PC-3 (cell line): ENCODE results near the gene TRH. TPM values are rescaled to one million over a fixed set of nuclear protein-coding genes. Genes with fewer than 3 reads are reported as not detected.
A peak's percentile ranks its signal among the peaks of the same experiment; 100 is the strongest.

ENCODE experiments used
- ATAC-seq: fragments of 200-7000 bp; cut with Tn5 transposase; 2 replicates; pipeline ENCODE4 v1.9.1; 2020; ENCODE audit warnings: mild to moderate bottlenecking, moderate library complexity
- BruUV-seq: library from RNA; stranded (reverse); fragments of 400-500 nt; replicated peaks from 2 replicates; lab custom pipeline; 2021; lab: Mats Ljungman, UMichigan
- CTCF ChIA-PET: fragments of 300-600 bp; sonication (Branson Sonifier 250); formaldehyde crosslinking; loops from one replicate; lab custom pipeline; 2022; ENCODE audit warnings: antibody characterized with exemption; lab: Charles Lee
- POLR2A ChIA-PET: fragments of 300-600 bp; sonication (Branson Sonifier 250); formaldehyde crosslinking; loops from one replicate; lab custom pipeline; 2022; ENCODE audit warnings: antibody characterized with exemption; ENCODE audit not compliant: unreplicated experiment; lab: Charles Lee
- DNase-seq: peaks from one replicate; pipeline ENCODE4 v3.0.0-alpha.2; 2015
- H2AFZ ChIP-seq: fragments of 300-600 bp; sonication (generic); 2 replicates; pipeline ENCODE4 v1.6.0; 2016; ENCODE audit warnings: antibody characterized with exemption, low read length
- H3F3A ChIP-seq: fragments of 300-600 bp; sonication (generic); one replicate; pipeline ENCODE4 v1.6.0; 2017; ENCODE audit warnings: antibody characterized with exemption, low read length, control low read depth, mild to moderate bottlenecking; ENCODE audit not compliant: unreplicated experiment
- H3K27ac ChIP-seq: fragments of 300-600 bp; sonication (generic); 2 replicates; pipeline ENCODE4 v1.5.1; 2016; ENCODE audit warnings: mild to moderate bottlenecking, low read length
- H3K27me3 ChIP-seq: fragments of 300-600 bp; sonication (generic); 2 replicates; pipeline ENCODE4 v1.6.1; 2016; ENCODE audit warnings: low read length, mixed read lengths
- H3K36me3 ChIP-seq: fragments of 300-600 bp; sonication (generic); 2 replicates; pipeline ENCODE4 v1.6.1; 2016; ENCODE audit warnings: low read depth, mixed run types, low read length, mixed read lengths
- H3K4me1 ChIP-seq: fragments of 300-600 bp; sonication (generic); 2 replicates; pipeline ENCODE4 v1.5.1; 2016; ENCODE audit warnings: low read length; ENCODE audit not compliant: insufficient read depth
- H3K4me2 ChIP-seq: fragments of 300-600 bp; sonication (generic); 2 replicates; pipeline ENCODE4 v1.6.0; 2016; ENCODE audit warnings: low read length
- H3K4me3 ChIP-seq: fragments of 300-600 bp; sonication (generic); 2 replicates; pipeline ENCODE4 v1.5.1; 2016; ENCODE audit warnings: mild to moderate bottlenecking, low read length, mixed read lengths
- H3K79me2 ChIP-seq: fragments of 300-600 bp; sonication (generic); 2 replicates; pipeline ENCODE4 v1.6.1; 2017; ENCODE audit warnings: low read length, mixed read lengths
- H3K9ac ChIP-seq: fragments of 300-600 bp; sonication (generic); 2 replicates; pipeline ENCODE4 v1.6.0; 2016; ENCODE audit warnings: mild to moderate bottlenecking, low read length
- H3K9me2 ChIP-seq: fragments of 300-600 bp; sonication (generic); replicated peaks from 2 replicates; pipeline ENCODE4 v1.6.1; 2016; ENCODE audit warnings: mixed run types, low read length, mixed read lengths
- H3K9me3 ChIP-seq: fragments of 300-600 bp; sonication (generic); 2 replicates; pipeline ENCODE4 v1.6.1; 2016; ENCODE audit warnings: low read length, mixed read lengths
- H4K20me1 ChIP-seq: fragments of 300-600 bp; sonication (generic); 2 replicates; pipeline ENCODE4 v1.6.1; 2016; ENCODE audit warnings: low read length, mixed read lengths
- EZH2 ChIP-seq: fragments of 300-600 bp; sonication (generic); IDR thresholded peaks from one replicate; pipeline ENCODE4 v1.6.1; 2017; ENCODE audit warnings: antibody characterized with exemption, mild to moderate bottlenecking, low read length; ENCODE audit not compliant: unreplicated experiment
- EZH2phosphoT487 ChIP-seq: fragments of 300-600 bp; sonication (generic); IDR thresholded peaks from 2 replicates; pipeline ENCODE4 v1.6.1; 2018; ENCODE audit warnings: mild to moderate bottlenecking, antibody characterized with exemption, low read length, borderline replicate concordance
- intact Hi-C: fragments of 100-400 bp; cut with micrococcal nuclease; formaldehyde crosslinking; loops from 2 replicates; pipeline ENCODE4 v1.9.0; 2023
- total RNA-seq: library from RNA; depleted of rRNA; stranded (reverse); fragments of >200 nt; gene quantifications from 2 replicates; pipeline ENCODE4 v1.2.3, GENCODE V29; 2014
- TF ChIP-seq, protein P1 (sequence below): fragments of 300-600 bp; sonication (generic); conservative IDR thresholded peaks from 2 replicates; pipeline ENCODE4 v1.5.1; 2017; ENCODE audit warnings: antibody characterized with exemption, low read depth, mild to moderate bottlenecking, low read length

Gene TRH
- total RNA-seq, 1 experiment from 2014 or later, result not detected

GRCh38 chr3:129933471-129933870, 41.0 kb upstream of the TRH start:
- intact Hi-C loops, result no loop called here
- TF ChIP-seq EZH2phosphoT487 (no peak), EZH2 (no peak)
- TF ChIP-seq, protein P1, sequence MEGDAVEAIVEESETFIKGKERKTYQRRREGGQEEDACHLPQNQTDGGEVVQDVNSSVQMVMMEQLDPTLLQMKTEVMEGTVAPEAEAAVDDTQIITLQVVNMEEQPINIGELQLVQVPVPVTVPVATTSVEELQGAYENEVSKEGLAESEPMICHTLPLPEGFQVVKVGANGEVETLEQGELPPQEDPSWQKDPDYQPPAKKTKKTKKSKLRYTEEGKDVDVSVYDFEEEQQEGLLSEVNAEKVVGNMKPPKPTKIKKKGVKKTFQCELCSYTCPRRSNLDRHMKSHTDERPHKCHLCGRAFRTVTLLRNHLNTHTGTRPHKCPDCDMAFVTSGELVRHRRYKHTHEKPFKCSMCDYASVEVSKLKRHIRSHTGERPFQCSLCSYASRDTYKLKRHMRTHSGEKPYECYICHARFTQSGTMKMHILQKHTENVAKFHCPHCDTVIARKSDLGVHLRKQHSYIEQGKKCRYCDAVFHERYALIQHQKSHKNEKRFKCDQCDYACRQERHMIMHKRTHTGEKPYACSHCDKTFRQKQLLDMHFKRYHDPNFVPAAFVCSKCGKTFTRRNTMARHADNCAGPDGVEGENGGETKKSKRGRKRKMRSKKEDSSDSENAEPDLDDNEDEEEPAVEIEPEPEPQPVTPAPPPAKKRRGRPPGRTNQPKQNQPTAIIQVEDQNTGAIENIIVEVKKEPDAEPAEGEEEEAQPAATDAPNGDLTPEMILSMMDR, result no peak
- Histone ChIP-seq H3K4me1 (no peaks in the 10 kb centered on the region), H3K9me2 (no peaks in the 10 kb centered on the region), H3K27ac (no peak overlapping the region), H3F3A (no peaks in the 10 kb centered on the region), H3K79me2 (no peaks in the 10 kb centered on the region), H3K27me3 (no peaks in the 10 kb centered on the region), H3K4me2 (no peak overlapping the region), H3K9ac (no peak overlapping the region), H3K4me3 (no peak overlapping the region), H2AFZ (no peak overlapping the region), H4K20me1 (no peaks in the 10 kb centered on the region), H3K9me3 (no peaks in the 10 kb centered on the region), H3K36me3 (no peaks in the 10 kb centered on the region)
- ChIA-PET CTCF (no interaction called here), POLR2A (no interaction called here)
- BruUV-seq, result no TSS peak
- no peak for ATAC-seq
- no peak for DNase-seq

DNA sequence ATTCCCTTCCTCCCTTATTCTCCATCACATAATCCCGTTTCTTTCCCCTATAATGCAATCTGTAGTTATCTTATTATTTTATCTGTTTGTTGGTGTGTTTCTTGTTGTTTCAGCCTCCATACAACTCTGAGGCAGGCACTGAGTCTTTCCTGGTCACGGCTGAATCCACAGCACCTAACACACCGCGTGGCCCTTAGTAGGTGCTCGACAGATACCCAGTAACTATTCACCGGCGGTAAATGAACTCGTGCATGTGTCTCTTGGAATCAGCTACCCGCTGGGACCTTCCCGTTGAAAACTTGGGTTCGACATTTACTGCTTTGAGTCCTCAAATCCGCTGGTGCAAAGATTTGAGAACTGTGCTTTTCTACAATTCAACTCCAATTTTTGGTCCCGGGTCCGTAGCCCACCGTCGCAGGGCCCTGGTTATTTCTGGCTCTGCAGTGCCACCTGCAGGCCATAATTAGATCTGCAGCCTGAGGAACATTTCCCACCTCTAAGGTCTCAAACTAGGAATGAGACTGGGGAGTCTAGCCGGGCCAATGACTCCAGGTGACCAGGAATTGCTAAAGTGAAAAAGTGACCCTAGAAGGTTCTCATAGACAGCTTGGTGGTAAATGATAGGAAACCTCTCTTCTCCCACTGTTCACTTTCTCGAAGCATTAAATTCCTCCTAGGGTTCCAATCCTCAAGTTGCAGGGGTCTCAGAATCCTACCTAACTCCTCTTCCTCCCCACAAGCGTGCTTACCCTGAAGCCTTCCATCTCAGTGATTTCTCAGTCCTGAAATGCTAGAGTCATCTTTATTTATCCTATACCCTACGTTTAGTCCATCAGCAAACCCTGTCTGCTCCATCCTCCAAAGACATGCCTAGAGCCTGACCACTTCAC, 40.0 kb upstream of the TRH start:
- POLR2A ChIA-PET, result no interaction called here
- CTCF ChIA-PET, result interaction anchor here (0.6 kb wide), 1 partner anchor 41 kb away, joined by 4 read pairs; no protein-coding TSS in a partner anchor
- H3K9me2 ChIP-seq, result no peaks in the 10 kb centered on the region
- no peaks in the 10 kb centered on the region for H3K9me3 ChIP-seq
- no peaks in the 10 kb centered on the region for H3K79me2 ChIP-seq
- H3K27ac ChIP-seq, result no peak overlapping the region
- no TSS peak for BruUV-seq
- TF ChIP-seq, protein P1, result peak; percentile 89
- TF ChIP-seq EZH2, result no peak
- H3F3A ChIP-seq, result no peaks in the 10 kb centered on the region
- intact Hi-C loops, result loop anchor here (1.0 to 2.0 kb wide), 3 partner anchors 105 to 444 kb away; no protein-coding TSS in a partner anchor
- ATAC-seq (peak; percentile 74), DNase-seq (peak; percentile 42)
- H3K9ac ChIP-seq, result no peak overlapping the region
- H3K36me3 ChIP-seq, result no peaks in the 10 kb centered on the region
- H2AFZ ChIP-seq, result peak overlapping the region; percentile 84
- no peaks in the 10 kb centered on the region for H4K20me1 ChIP-seq
- no peaks in the 10 kb centered on the region for H3K27me3 ChIP-seq
- no peaks in the 10 kb centered on the region for H3K4me1 ChIP-seq
- peak overlapping the region; percentile 81 for H3K4me2 ChIP-seq
- peak overlapping the region; percentile 64 for H3K4me3 ChIP-seq

DNA sequence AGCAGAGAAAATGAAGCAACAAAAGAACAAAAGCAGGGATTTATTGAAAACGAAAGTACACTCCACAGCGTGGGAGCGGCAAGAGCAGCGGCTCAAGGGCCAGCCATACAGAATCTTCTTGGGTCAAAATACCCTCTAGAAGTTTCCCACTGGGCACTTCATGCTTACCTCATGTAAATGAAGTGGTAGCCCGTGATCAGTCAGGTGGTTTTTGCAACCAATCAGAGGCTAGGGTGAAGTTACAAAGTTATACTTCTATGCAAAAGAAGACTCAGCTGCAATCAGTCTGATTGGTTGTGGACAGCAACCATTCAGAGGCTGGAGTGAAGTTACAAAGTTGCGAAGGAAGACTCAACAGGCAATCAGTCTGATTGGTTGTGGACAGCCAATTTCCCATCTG, 37.8 kb upstream of the TRH start:
- H3K79me2 ChIP-seq, result no peaks in the 10 kb centered on the region
- no peaks in the 10 kb centered on the region for H3K4me1 ChIP-seq
- no peaks in the 10 kb centered on the region for H3K36me3 ChIP-seq
- no peaks in the 10 kb centered on the region for H3F3A ChIP-seq
- H3K9ac ChIP-seq, result no peak overlapping the region
- CTCF ChIA-PET, result no interaction called here
- DNase-seq (peak; percentile 30), ATAC-seq (peak; percentile 37)
- TF ChIP-seq EZH2 (no peak), EZH2phosphoT487 (no peak)
- TF ChIP-seq, protein P1, result no peak
- H3K27me3 ChIP-seq, result no peaks in the 10 kb centered on the region
- H3K9me3 ChIP-seq, result no peaks in the 10 kb centered on the region
- no TSS peak for BruUV-seq
- peak overlapping the region; percentile 35; the same call in 1 of the 2 replicates for H3K4me3 ChIP-seq
- H3K9me2 ChIP-seq, result no peaks in the 10 kb centered on the region
- H3K4me2 ChIP-seq, result peak overlapping the region; percentile 44
- H3K27ac ChIP-seq, result no peak overlapping the region
- H2AFZ ChIP-seq, result peak overlapping the region; percentile 56
- H4K20me1 ChIP-seq, result no peaks in the 10 kb centered on the region
- intact Hi-C loops, result no loop called here
- POLR2A ChIA-PET, result no interaction called here
